A549 (cell line): Measurements from ENCODE around the gene GXYLT1.

ENCODE experiments used
- CHD2 ChIP-seq: fragments of 150-350 bp; IDR thresholded peaks from 2 replicates; pipeline ENCODE4 v1.6.1; 2014; ENCODE audit warnings: low read length; ENCODE audit not compliant: partially characterized antibody
- EP300 ChIP-seq, 2 experiments: fragments of >200 bp; sonication (Bioruptor Twin); formaldehyde crosslinking; IDR thresholded peaks; 2 replicates in 1 of 2; 3 replicates in 1 of 2; pipeline ENCODE4 v1.6.1; 2016 to 2017
- MYC ChIP-seq: IDR thresholded peaks from 2 replicates; pipeline ENCODE4 v1.6.1; 2012; ENCODE audit warnings: mild to moderate bottlenecking, inconsistent platforms, low read length, improper control_type of control experiment, borderline replicate concordance
- SMC3 ChIP-seq: fragments of >200 bp; sonication (Bioruptor Twin); formaldehyde crosslinking; IDR thresholded peaks from 3 replicates; pipeline ENCODE4 v1.6.1; 2018; ENCODE audit warnings: inconsistent platforms
- TF ChIP-seq, protein P1 (sequence below): fragments of >200 bp; sonication (Bioruptor Twin); formaldehyde crosslinking; IDR thresholded peaks from 3 replicates; pipeline ENCODE4 v1.5.1; 2016

DNA sequence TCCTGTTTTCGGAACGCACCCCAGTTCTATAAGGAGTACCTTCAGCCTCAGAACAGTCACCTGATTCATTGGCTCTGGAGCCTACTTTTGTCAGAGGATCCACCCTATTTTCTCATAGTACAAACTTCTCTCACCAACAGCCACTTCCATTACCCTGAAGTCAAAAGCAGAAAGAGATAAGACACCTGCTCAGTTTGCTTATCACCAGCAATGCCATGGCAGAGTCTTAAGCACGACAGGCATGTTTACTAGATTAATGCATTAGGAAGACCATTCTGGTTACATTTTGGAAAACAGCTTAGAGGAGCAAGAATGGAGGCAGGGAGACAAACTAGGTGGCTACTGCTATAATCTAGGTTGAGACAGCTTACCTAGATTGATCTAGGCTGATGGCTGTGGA, 67.7 kb downstream of the GXYLT1 start:
- TF ChIP-seq, protein P1, sequence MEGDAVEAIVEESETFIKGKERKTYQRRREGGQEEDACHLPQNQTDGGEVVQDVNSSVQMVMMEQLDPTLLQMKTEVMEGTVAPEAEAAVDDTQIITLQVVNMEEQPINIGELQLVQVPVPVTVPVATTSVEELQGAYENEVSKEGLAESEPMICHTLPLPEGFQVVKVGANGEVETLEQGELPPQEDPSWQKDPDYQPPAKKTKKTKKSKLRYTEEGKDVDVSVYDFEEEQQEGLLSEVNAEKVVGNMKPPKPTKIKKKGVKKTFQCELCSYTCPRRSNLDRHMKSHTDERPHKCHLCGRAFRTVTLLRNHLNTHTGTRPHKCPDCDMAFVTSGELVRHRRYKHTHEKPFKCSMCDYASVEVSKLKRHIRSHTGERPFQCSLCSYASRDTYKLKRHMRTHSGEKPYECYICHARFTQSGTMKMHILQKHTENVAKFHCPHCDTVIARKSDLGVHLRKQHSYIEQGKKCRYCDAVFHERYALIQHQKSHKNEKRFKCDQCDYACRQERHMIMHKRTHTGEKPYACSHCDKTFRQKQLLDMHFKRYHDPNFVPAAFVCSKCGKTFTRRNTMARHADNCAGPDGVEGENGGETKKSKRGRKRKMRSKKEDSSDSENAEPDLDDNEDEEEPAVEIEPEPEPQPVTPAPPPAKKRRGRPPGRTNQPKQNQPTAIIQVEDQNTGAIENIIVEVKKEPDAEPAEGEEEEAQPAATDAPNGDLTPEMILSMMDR: no peak
- TF ChIP-seq EP300 (IDR thresholded peaks at IDR 0.05) (no peak), SMC3 (no peak), MYC (no peak), CHD2 (no peak)
